Activated T-helper 1 cell treated with Interleukin-2 at 50 U/mL for 16 hours (primary cell): ENCODE data around the gene KRTAP20-1.

ENCODE experiments used
- DNase-seq: peaks from one replicate; pipeline ENCODE4 v3.0.0-alpha.2; 2020; ENCODE audit warnings: low read depth

Gene KRTAP20-1

GRCh38 chr21:30646904-30647414 is 30.7 kb downstream of the KRTAP20-1 start:
- no peak for DNase-seq

GRCh38 chr21:30652891-30653290 is 36.7 kb downstream of the KRTAP20-1 start:
- DNase-seq, result no peak
